HL-60 (cell line): ENCODE results near the gene NUMB.

Experiments
- DNase-seq, 2 experiments: peaks; one replicate each; pipeline ENCODE4 v3.0.0-alpha.2; 2010 to 2020; ENCODE audit warnings: low read depth in 1 of 2, low spot score in 1 of 2
- H3K27ac ChIP-seq: fragments of 250-450 bp; sonication (Bioruptor Pico); replicated peaks from 2 replicates; pipeline ENCODE4 v1.5.1; 2020; ENCODE audit warnings: mild to moderate bottlenecking, moderate library complexity
- H3K27me3 ChIP-seq: fragments of 250-450 bp; sonication (Bioruptor Pico); 2 replicates; pipeline ENCODE4 v1.5.1; 2021; ENCODE audit warnings: mild to moderate bottlenecking, moderate library complexity; ENCODE audit not compliant: insufficient read depth, poor library complexity, severe bottlenecking
- H3K4me3 ChIP-seq: replicated peaks from 2 replicates; pipeline ENCODE4 v1.5.1; 2011; ENCODE audit warnings: mild to moderate bottlenecking, control low read depth, low read length; ENCODE audit not compliant: insufficient read depth
- GABPA ChIP-seq: IDR thresholded peaks from 2 replicates; pipeline ENCODE4 v1.6.1; 2012; ENCODE audit warnings: low read depth
- POLR2AphosphoS5 ChIP-seq: IDR thresholded peaks from 2 replicates; pipeline ENCODE4 v1.6.1; 2012; ENCODE audit warnings: low read depth
- SPI1 ChIP-seq: IDR thresholded peaks from 2 replicates; pipeline ENCODE4 v1.6.1; 2012; ENCODE audit warnings: low read depth, mild to moderate bottlenecking, borderline replicate concordance
- TF ChIP-seq, protein P1 (sequence below): IDR thresholded peaks from one replicate; pipeline ENCODE4 v1.5.1; 2011; ENCODE audit warnings: low read length, control low read depth, inconsistent platforms; ENCODE audit not compliant: insufficient read depth
- TF ChIP-seq, protein P2 (sequence below): IDR thresholded peaks from 2 replicates; pipeline ENCODE4 v1.6.1; 2012; ENCODE audit warnings: low read depth; ENCODE audit not compliant: insufficient replicate concordance

NUMB gene

GRCh38 chr14:73494593-73494992 is 36.2 kb upstream of the NUMB start:
- TF ChIP-seq POLR2AphosphoS5: no peak
- no peak for TF ChIP-seq GABPA
- TF ChIP-seq, protein P1, sequence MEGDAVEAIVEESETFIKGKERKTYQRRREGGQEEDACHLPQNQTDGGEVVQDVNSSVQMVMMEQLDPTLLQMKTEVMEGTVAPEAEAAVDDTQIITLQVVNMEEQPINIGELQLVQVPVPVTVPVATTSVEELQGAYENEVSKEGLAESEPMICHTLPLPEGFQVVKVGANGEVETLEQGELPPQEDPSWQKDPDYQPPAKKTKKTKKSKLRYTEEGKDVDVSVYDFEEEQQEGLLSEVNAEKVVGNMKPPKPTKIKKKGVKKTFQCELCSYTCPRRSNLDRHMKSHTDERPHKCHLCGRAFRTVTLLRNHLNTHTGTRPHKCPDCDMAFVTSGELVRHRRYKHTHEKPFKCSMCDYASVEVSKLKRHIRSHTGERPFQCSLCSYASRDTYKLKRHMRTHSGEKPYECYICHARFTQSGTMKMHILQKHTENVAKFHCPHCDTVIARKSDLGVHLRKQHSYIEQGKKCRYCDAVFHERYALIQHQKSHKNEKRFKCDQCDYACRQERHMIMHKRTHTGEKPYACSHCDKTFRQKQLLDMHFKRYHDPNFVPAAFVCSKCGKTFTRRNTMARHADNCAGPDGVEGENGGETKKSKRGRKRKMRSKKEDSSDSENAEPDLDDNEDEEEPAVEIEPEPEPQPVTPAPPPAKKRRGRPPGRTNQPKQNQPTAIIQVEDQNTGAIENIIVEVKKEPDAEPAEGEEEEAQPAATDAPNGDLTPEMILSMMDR: no peak
- TF ChIP-seq, protein P2, sequence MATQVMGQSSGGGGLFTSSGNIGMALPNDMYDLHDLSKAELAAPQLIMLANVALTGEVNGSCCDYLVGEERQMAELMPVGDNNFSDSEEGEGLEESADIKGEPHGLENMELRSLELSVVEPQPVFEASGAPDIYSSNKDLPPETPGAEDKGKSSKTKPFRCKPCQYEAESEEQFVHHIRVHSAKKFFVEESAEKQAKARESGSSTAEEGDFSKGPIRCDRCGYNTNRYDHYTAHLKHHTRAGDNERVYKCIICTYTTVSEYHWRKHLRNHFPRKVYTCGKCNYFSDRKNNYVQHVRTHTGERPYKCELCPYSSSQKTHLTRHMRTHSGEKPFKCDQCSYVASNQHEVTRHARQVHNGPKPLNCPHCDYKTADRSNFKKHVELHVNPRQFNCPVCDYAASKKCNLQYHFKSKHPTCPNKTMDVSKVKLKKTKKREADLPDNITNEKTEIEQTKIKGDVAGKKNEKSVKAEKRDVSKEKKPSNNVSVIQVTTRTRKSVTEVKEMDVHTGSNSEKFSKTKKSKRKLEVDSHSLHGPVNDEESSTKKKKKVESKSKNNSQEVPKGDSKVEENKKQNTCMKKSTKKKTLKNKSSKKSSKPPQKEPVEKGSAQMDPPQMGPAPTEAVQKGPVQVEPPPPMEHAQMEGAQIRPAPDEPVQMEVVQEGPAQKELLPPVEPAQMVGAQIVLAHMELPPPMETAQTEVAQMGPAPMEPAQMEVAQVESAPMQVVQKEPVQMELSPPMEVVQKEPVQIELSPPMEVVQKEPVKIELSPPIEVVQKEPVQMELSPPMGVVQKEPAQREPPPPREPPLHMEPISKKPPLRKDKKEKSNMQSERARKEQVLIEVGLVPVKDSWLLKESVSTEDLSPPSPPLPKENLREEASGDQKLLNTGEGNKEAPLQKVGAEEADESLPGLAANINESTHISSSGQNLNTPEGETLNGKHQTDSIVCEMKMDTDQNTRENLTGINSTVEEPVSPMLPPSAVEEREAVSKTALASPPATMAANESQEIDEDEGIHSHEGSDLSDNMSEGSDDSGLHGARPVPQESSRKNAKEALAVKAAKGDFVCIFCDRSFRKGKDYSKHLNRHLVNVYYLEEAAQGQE: no peak
- TF ChIP-seq SPI1: no peak
- Histone ChIP-seq H3K4me3 (no peak overlapping the region), H3K27ac (no peak overlapping the region), H3K27me3 (no peaks in the 10 kb centered on the region)
- DNase-seq: no peak

GRCh38 chr14:73492670-73493069 is 34.3 kb upstream of the NUMB start:
- Histone ChIP-seq H3K4me3 (no peak overlapping the region), H3K27ac (no peak overlapping the region)
- no peak for DNase-seq

GRCh38 chr14:73492043-73492552 is 33.8 kb upstream of the NUMB start:
- no peaks in the 10 kb centered on the region for H3K27me3 ChIP-seq

More at GRCh38 chr14:73492670-73493069, 34.3 kb upstream of the NUMB start:
- no peaks in the 10 kb centered on the region for H3K27me3 ChIP-seq
- TF ChIP-seq, protein P2: no peak
- TF ChIP-seq, protein P1: no peak
- TF ChIP-seq POLR2AphosphoS5 (no peak), GABPA (no peak), SPI1 (no peak)

More at GRCh38 chr14:73492043-73492552, 33.8 kb upstream of the NUMB start:
- TF ChIP-seq GABPA: no peak
- TF ChIP-seq, protein P2: no peak
- TF ChIP-seq SPI1: no peak
- TF ChIP-seq, protein P1: no peak
- TF ChIP-seq POLR2AphosphoS5: no peak
- DNase-seq: no peak
- Histone ChIP-seq H3K4me3 (peak overlapping the region; percentile 49), H3K27ac (no peak overlapping the region)
